COLO829 (cell line): ENCODE measurements around the gene GLS.
"Not testable (repeated sequence)": the region's sequence is repeated elsewhere in the genome, so short reads cannot be mapped to it uniquely, and the experiment has no call there.

Source experiments
- DNase-seq: peaks from one replicate; pipeline ENCODE4 v3.0.0; 2012; ENCODE audit warnings: low spot score

Gene GLS

GRCh38 chr2:190880378-190881083 lies at the start of gene GLS:
Gene GLS, plus strand, starts transcription at chr2:190880821. Its CDS starts 264 bp downstream, at chr2:190881085.
- peak; percentile 98 for DNase-seq

GRCh38 chr2:190831941-190832340 lies 48.7 kb upstream of the GLS start:
- DNase-seq, result no peak

- DNase-seq, result no peak
Measured at GRCh38 chr2:190834890-190835208, 45.8 kb upstream of the GLS start.

- DNase-seq, result peak; percentile 92
Measured at GRCh38 chr2:190835303-190835930, 45.2 kb upstream of the GLS start.

- no peak for DNase-seq
Measured at GRCh38 chr2:190836767-190837166, 43.9 kb upstream of the GLS start.

- peak; percentile 88 for DNase-seq
Measured at GRCh38 chr2:190837420-190837819, 43.2 kb upstream of the GLS start.

GRCh38 chr2:190837952-190838361 lies 42.7 kb upstream of the GLS start:
- no peak for DNase-seq

GRCh38 chr2:190838492-190838910 lies 42.1 kb upstream of the GLS start:
- peak; percentile 38 for DNase-seq

GRCh38 chr2:190840569-190841172 lies 40.0 kb upstream of the GLS start:
- no peak for DNase-seq

- DNase-seq, result no peak
Measured at GRCh38 chr2:190841707-190842505, 38.7 kb upstream of the GLS start.

- no peak for DNase-seq
Measured at GRCh38 chr2:190842606-190843104, 38.0 kb upstream of the GLS start.

- DNase-seq, result no peak
Measured at GRCh38 chr2:190843890-190844699, 36.5 kb upstream of the GLS start.

GRCh38 chr2:190844700-190845401 lies 35.8 kb upstream of the GLS start:
- no peak for DNase-seq

- no peak for DNase-seq
Measured at GRCh38 chr2:190846746-190847145, 33.9 kb upstream of the GLS start.

- no peak for DNase-seq
Measured at GRCh38 chr2:190847504-190848081, 33.0 kb upstream of the GLS start.

GRCh38 chr2:190849774-190850173 lies 30.8 kb upstream of the GLS start:
- no peak for DNase-seq

GRCh38 chr2:190853022-190853421 lies 27.6 kb upstream of the GLS start:
- DNase-seq, result not testable (repeated sequence)

GRCh38 chr2:190853531-190854383 lies 26.9 kb upstream of the GLS start:
- DNase-seq, result no peak

- DNase-seq, result no peak
Measured at GRCh38 chr2:190854726-190855125, 25.9 kb upstream of the GLS start.

- DNase-seq, result no peak
Measured at GRCh38 chr2:190855245-190855644, 25.4 kb upstream of the GLS start.
